CD1c-positive myeloid dendritic cell (primary cell): Measurements from ENCODE around the gene ZNF628.
"Not testable (repeated sequence)": the region's sequence is repeated elsewhere in the genome, so short reads cannot be mapped to it uniquely, and the experiment has no call there.

Experiments used
- DNase-seq: peaks from one replicate; pipeline ENCODE4 v3.0.0-alpha.2; 2016; ENCODE audit errors: extremely low spot score

Gene ZNF628

DNA sequence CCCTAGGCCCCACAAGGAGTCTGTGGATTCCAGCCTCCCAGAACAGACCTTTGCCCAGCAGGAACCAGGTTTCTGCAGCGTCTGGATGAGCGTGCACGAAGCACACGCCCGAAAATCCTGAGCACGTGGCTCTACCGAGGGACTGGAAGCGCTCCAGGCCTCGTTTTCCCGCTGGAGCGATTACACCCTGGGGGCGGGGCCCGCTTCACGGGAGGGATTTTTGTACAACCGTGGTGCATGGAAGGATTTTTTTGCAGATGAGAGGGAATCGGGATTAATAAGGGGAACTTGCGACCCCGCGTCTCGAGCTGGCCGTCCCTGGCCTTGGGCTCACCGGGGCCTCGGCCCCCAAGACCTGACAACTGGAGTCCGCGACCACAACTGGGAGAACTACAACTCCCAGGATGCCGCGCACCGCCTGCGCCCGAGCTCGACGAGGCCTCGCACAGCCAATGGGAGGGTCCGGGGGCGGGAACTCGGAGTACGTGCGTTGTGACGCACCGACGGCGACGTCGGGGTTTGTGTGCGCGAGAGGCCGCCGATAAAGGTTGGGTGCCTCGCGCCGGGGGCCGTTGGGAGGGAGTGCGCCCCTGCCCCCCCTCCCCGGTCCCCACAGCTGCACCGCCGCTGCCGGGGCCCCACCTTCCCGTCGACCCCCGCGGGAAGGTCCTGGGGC is at the start of gene ZNF628:
TSS of gene ZNF628 (plus strand) at position 518 of the 676 bp plus-strand sequence. CDS start 3,294 bp downstream, outside the sequence.
- peak; percentile 99 for DNase-seq

- DNase-seq = no peak
Observed at GRCh38 chr19:55431183-55431582, 45.2 kb upstream of the ZNF628 start.

DNA sequence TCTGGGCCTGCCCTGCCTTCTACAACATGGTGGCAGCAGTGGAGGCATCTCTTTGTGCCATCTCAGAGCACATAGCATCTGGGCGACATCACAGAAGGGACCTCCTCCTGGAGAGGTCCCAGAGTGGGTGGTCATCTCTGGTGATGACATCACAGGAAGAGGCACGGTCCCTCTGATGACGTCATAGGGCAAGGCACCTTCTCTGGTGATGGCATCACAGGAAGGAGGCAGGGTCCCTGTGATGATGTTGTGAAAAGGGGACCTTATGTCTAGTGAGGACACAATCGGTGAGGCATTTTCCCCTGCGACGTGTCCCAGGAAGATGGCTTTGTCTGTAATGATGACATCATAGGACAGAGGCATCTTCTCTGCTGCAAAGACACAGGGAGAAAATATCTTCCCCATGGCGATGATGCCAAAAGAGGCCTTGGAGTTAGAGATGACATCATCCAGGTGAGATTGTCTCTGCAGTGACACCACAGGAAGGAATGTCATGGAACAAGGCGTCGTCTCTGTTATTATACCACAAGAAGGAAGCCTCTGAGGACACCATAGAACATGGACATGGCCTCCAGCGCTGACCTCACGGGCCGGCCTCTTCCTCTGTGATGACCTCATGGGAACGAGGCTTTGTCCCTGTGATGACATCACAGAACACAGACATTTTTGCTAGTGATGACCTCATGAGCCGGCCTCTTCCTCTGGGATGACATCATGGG is 44.0 kb upstream of the ZNF628 start:
- DNase-seq = no peak

- no peak for DNase-seq
Observed at GRCh38 chr19:55433292-55433691, 43.1 kb upstream of the ZNF628 start.

- no peak for DNase-seq
Observed at GRCh38 chr19:55434356-55434919, 42.0 kb upstream of the ZNF628 start.

DNA sequence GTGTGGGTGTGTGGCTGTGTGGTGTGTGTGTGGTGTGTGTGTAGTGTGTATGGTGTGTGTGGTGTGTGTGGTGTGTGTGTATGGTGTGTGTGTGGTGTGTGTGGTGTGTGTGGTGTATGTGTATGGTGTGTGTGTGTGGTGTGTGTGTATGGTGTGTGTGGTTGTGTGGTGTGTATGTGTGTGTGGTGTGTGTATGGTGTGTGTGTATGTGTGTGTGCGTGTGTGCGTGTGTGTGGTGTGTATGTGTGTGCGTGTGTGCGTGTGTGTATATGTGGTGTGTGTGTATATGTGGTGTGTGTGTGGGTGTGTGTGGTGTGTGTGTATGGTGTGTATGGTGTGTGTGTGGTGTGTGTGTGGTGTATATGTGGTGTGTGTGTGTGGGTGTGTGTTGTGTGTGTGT is 41.4 kb upstream of the ZNF628 start:
- DNase-seq = no peak

DNA sequence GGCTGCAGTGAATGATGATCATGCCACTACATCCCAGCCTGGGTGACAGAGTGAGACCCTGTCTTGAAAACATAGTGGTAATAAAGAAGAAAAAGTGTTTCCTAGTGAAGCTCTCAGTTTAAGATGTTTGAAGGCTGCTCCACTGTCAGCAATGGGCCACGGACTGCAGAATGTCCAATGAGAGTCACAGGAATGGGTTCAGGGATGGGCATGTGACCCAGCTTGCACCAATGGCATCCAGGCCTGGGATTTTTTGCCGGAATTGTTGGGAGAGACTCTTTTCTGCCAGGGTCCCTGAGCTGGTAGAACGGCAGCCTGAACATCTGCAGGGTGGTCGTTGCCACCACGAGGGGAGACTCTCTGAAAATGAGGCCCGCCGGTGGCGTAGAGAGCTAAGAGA is 39.6 kb upstream of the ZNF628 start:
- DNase-seq = no peak

- DNase-seq = peak; percentile 66
Observed at GRCh38 chr19:55437410-55437809, 39.0 kb upstream of the ZNF628 start.

- DNase-seq = no peak
Observed at GRCh38 chr19:55439052-55439451, 37.4 kb upstream of the ZNF628 start.

GRCh38 chr19:55440411-55441105 is 35.9 kb upstream of the ZNF628 start:
- peak; percentile 35 for DNase-seq

DNA sequence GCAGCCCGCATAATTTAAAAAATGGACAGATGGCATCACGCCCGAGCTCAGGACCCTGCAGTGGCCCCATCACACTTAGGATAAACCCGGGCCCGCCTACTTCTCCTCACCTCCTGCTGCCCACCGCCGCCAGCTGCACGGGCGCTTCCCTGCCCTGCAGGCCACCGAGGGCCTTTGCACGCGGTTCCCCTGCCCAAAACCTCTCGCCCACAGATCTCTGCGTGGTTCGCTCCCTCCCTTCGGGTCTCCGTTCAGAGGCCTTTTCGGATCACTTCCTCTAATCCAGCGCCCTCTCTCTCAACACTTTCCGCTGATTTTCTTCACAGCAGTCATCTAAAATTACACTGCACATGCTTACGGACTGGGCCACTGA is 35.1 kb upstream of the ZNF628 start:
- DNase-seq = peak; percentile 80

DNA sequence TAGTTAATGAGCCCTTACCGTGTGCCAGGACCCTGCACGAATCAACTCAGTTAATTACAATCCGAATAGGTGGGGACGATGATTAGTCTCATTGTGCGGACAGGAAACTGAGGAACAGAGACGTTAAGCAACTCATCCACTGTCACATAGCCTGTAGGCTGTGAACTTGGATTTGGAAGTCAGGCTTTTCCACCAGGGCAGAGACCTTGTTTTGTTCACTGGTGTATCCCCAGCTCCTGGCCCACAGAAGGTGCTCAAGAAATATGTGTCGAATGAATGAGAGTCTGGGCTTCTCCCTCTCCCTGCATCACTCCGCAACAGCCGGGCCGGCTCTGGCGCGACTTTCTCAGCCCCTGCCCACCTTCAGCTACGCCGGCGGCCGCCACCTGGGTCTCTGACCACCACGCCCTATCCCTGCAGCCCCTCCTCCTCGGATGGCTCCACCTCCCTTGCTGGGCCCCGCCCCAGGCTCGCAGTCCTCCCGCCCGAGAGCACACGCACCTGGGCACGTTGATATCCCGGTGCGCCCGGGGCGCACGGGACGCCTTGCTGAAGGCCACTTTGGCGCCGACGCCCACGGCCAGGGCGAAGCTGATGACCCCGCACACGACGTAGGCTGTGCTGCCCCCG is 34.6 kb upstream of the ZNF628 start:
- no peak for DNase-seq

DNA sequence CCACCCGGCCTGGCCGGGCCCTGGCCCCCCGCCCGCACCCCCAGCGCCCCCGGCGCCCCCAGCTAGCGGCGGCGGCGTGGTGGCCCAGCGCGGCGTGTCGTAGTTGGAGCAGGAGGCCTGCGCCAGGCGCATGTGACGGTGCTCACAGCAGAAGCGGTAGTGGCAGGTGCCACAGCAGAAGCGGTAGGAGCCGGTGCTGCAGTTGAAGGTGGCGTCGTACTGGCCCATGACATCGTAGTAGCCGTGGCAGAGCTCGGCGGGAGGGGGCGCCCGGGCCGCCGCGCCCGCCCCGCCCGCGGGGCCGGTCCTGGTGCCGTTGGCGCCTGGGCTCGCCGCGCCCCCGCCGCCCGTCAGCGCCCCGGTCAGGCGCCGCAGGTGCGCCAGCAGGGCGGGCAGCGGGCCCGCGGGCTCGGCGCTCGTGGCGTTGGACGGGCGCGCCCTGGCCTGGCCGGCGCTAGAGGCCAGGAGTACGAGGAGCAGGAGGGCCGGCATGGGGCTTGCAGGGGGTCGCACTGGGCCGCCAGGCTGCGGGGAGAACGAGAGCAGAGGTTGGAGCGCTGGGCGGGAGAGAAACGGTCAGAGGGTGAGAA is 34.0 kb upstream of the ZNF628 start:
- no peak for DNase-seq

- DNase-seq = no peak
Observed at GRCh38 chr19:55443045-55443823, 33.2 kb upstream of the ZNF628 start, which contains the start of gene SHISA7. TSS of gene SHISA7 (minus strand) at chr19:55443300. CDS start at chr19:55442863, 437 bp downstream.

DNA sequence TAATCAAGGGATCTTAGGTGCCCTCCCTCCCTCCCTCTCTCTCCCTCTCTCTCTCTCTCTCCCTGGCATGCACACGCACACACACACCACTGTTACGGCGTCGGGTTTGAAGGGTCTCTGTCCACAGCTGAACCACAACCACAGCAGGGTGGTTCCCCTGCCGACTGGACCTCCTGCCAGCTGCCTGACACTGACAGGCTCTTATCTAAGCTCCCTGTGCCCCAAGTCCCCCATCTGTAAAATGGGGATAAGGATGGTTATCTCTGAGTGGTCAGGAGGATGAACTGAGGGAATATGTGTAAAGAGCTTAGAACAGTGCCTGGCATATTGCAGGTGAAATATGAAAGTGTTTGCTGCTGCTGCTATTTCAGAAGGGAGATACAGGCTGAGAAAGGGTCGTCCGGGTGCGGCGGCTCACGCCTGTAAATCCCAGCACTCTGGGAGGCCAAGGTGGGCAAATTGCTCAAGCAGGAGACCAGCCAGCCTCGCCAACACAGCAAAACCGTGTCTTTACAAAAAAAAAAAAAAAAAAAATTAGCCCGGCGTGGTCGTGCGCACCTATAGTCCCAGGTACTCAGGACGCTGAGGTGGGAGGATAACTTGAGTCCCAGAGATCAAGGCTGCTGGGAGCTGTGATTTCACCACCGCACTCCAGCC is 32.5 kb upstream of the ZNF628 start:
- no peak for DNase-seq

DNA sequence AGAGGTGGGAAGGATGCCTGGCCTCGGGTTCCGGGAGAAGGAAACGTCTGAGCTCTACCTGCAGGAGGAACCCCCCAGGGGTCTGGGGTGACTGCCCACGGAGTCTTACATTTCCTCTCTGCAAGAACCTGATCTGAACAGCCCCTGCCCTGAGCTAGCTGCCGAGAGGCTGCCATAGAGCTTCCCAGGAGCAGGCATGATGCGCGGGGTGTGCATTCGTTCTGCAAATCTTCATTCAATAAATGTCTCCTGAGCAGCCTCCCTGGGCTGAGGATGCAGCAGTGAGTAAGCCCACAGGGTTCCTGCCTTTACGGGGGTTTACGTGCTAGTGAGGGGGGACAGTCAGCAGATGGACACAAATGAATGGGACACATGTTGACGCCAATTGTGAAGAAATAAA is 31.8 kb upstream of the ZNF628 start:
- DNase-seq = no peak

- DNase-seq = no peak
Observed at GRCh38 chr19:55446060-55446459, 30.4 kb upstream of the ZNF628 start.

GRCh38 chr19:55447421-55448174 is 28.8 kb upstream of the ZNF628 start:
- DNase-seq = no peak

DNA sequence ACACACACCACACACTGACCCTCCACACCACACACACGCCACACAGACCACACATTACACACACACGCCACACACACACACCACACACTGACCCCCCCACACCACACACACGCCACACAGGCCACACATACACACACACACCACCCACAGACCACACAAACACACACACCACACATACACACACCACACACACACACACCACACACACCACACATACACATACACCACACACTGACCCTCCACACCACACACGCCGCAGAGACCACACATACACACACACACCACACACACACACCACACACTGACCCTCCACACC is 28.3 kb upstream of the ZNF628 start:
- not testable (repeated sequence) for DNase-seq

GRCh38 chr19:55449469-55449868 is 26.9 kb upstream of the ZNF628 start:
- DNase-seq = no peak
